Measurements from ENCODE around the gene COMMD8.

DNA sequence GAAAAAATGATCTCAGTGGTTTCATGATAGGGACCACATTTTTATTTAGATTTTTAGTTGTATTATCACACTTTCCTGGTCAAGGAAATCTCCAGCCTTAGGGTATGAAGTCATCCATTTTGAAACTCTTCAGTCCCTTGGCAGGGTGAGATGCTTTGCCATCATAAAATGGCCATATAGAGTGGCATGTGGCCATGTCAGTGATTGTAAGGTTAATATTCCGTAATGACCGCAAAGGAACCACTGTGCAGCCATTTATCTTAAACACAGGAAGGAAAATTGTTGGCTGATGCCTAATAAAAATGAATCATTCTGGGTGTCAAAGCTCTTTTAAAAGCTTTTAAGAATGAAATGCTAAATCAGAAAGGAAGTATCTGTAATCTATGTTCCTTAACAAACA is 35.6 kb downstream of the COMMD8 start:
- TF ChIP-seq, protein P1, sequence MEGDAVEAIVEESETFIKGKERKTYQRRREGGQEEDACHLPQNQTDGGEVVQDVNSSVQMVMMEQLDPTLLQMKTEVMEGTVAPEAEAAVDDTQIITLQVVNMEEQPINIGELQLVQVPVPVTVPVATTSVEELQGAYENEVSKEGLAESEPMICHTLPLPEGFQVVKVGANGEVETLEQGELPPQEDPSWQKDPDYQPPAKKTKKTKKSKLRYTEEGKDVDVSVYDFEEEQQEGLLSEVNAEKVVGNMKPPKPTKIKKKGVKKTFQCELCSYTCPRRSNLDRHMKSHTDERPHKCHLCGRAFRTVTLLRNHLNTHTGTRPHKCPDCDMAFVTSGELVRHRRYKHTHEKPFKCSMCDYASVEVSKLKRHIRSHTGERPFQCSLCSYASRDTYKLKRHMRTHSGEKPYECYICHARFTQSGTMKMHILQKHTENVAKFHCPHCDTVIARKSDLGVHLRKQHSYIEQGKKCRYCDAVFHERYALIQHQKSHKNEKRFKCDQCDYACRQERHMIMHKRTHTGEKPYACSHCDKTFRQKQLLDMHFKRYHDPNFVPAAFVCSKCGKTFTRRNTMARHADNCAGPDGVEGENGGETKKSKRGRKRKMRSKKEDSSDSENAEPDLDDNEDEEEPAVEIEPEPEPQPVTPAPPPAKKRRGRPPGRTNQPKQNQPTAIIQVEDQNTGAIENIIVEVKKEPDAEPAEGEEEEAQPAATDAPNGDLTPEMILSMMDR (conservative IDR thresholded peaks at IDR 0.05), result no peak
- no peak for TF ChIP-seq ZFX (IDR thresholded peaks at IDR 0.05)
